GM12878 (cell line): ENCODE results near the gene OR4B1. TPM values are rescaled to one million over a fixed set of nuclear protein-coding genes. Genes with fewer than 3 reads are reported as not detected.

Experiments used
- ATAC-seq: fragments of 200-7000 bp; cut with Tn5 transposase; 3 replicates; pipeline ENCODE4 v1.9.1; 2020; ENCODE audit warnings: mild to moderate bottlenecking, moderate library complexity
- BruUV-seq: library from RNA; stranded (reverse); fragments of 400-500 nt; replicated peaks from 2 replicates; lab custom pipeline; 2021; lab: Mats Ljungman, UMichigan
- CTCF ChIA-PET: fragments of 300-600 bp; sonication (Branson Sonifier 250); formaldehyde crosslinking; extraction: SDS; loops from one replicate; lab custom pipeline; 2021; ENCODE audit warnings: inconsistent platforms; lab: Yijun Ruan, JAX
- POLR2A ChIA-PET: fragments of 350-600 bp; formaldehyde crosslinking; extraction: SDS; loops from one replicate; lab custom pipeline; 2021; ENCODE audit warnings: inconsistent platforms; lab: Charles Lee
- RAD21 ChIA-PET: fragments of 300-600 bp; sonication (Branson Sonifier 250); formaldehyde crosslinking; loops from one replicate; lab custom pipeline; 2023; ENCODE audit warnings: antibody characterized with exemption; ENCODE audit not compliant: unreplicated experiment; lab: Charles Lee
- SMC1A ChIA-PET: fragments of 300-600 bp; sonication (Branson Sonifier 250); formaldehyde crosslinking; loops from one replicate; lab custom pipeline; 2023; ENCODE audit not compliant: unreplicated experiment, uncharacterized antibody; lab: Charles Lee
- DNase-seq: peaks from one replicate; pipeline ENCODE4 v3.0.0-alpha.2; 2011; ENCODE audit warnings: low read depth, low spot score
- FAIRE-seq: peaks from 3 replicates; lab custom pipeline; 2011; peaks lifted over from hg19 to GRCh38; lab: Jason Lieb, UNC
- H2AFZ ChIP-seq: 2 replicates; pipeline ENCODE4 v1.6.0; 2011; ENCODE audit warnings: low read depth, low read length, control low read depth; ENCODE audit not compliant: control insufficient read depth
- H3K27ac ChIP-seq: 2 replicates; pipeline ENCODE4 v1.5.1; 2011; ENCODE audit warnings: control low read depth; ENCODE audit not compliant: control insufficient read depth, insufficient read depth
- H3K27me3 ChIP-seq, 2 experiments: replicated peaks in 1 of 2; 2 replicates each; pipeline versions ENCODE4 v1.6.0 to v1.6.1; 2011; ENCODE audit warnings: low read length in 1 of 2; ENCODE audit not compliant: control insufficient read depth in 2 of 2, insufficient read depth in 2 of 2
- H3K36me3 ChIP-seq, 2 experiments: 2 replicates each; pipeline ENCODE4 v1.5.1; 2011; ENCODE audit warnings: low read length in 1 of 2; ENCODE audit not compliant: control insufficient read depth in 2 of 2, insufficient read depth in 2 of 2
- H3K4me1 ChIP-seq: 2 replicates; pipeline ENCODE4 v1.6.1; 2011; ENCODE audit warnings: mild to moderate bottlenecking, low read length, moderate library complexity, mixed read lengths; ENCODE audit not compliant: control insufficient read depth, insufficient read depth
- H3K4me2 ChIP-seq: 2 replicates; pipeline ENCODE4 v1.6.0; 2011; ENCODE audit warnings: control low read depth; ENCODE audit not compliant: control insufficient read depth, insufficient read depth
- H3K4me3 ChIP-seq: fragments of 200-600 bp; sonication (generic); 2 replicates; pipeline ENCODE4 v1.5.1; 2016
- H3K79me2 ChIP-seq: 2 replicates; pipeline ENCODE4 v1.6.0; 2011; ENCODE audit warnings: low read length; ENCODE audit not compliant: control insufficient read depth, insufficient read depth
- H3K9ac ChIP-seq: 2 replicates; pipeline ENCODE4 v1.8.0; 2011; ENCODE audit warnings: low read length, control low read depth, mixed read lengths; ENCODE audit not compliant: control insufficient read depth, insufficient read depth
- H3K9me3 ChIP-seq: replicated peaks from 3 replicates; pipeline ENCODE4 v1.5.1; 2011; ENCODE audit warnings: mild to moderate bottlenecking, low read length; ENCODE audit not compliant: control insufficient read depth, insufficient read depth
- H4K20me1 ChIP-seq: 2 replicates; pipeline ENCODE4 v1.6.0; 2011; ENCODE audit not compliant: control insufficient read depth, insufficient read depth
- BCL11A ChIP-seq: IDR thresholded peaks from 2 replicates; pipeline ENCODE4 v1.6.1; 2011; ENCODE audit warnings: low read depth, low read length
- BCLAF1 ChIP-seq: fragments of 450-650 bp; IDR thresholded peaks from 2 replicates; pipeline ENCODE4 v1.6.1; 2017; ENCODE audit warnings: antibody characterized with exemption, mild to moderate bottlenecking, moderate library complexity
- BHLHE40 ChIP-seq, 2 experiments: fragments of 450-650 bp in 1 of 2; IDR thresholded peaks; 2 replicates each; pipeline ENCODE4 v1.6.1; 2011 to 2017; ENCODE audit warnings: low read depth in 2 of 2, borderline replicate concordance in 1 of 2, improper control_type of control experiment in 1 of 2, low read length in 1 of 2, mild to moderate bottlenecking in 1 of 2
- CBX3 ChIP-seq: fragments of 200-600 bp; sonication (generic); IDR thresholded peaks from 2 replicates; pipeline ENCODE4 v1.6.1; 2016; ENCODE audit warnings: low read depth, borderline replicate concordance
- CHD4 ChIP-seq: fragments of 200-600 bp; sonication (generic); IDR thresholded peaks from 2 replicates; pipeline ENCODE4 v1.6.1; 2016; ENCODE audit warnings: mild to moderate bottlenecking
- IKZF2 ChIP-seq, 2 experiments: fragments of 450-650 bp; IDR thresholded peaks; 2 replicates each; pipeline ENCODE4 v1.6.1; 2017; ENCODE audit warnings: mild to moderate bottlenecking in 2 of 2, moderate library complexity in 2 of 2
- NFXL1 ChIP-seq: fragments of 450-650 bp; IDR thresholded peaks from 2 replicates; pipeline ENCODE4 v1.6.1; 2017; ENCODE audit warnings: antibody characterized with exemption, mild to moderate bottlenecking, borderline replicate concordance
- PML ChIP-seq: IDR thresholded peaks from 2 replicates; pipeline ENCODE4 v1.6.1; 2012; ENCODE audit warnings: low read length, inconsistent platforms
- RBBP5 ChIP-seq: fragments of 200-600 bp; sonication (generic); conservative IDR thresholded peaks from 2 replicates; pipeline ENCODE4 v1.6.1; 2016
- REST ChIP-seq: IDR thresholded peaks from 2 replicates; pipeline ENCODE4 v1.6.1; 2012; ENCODE audit warnings: mild to moderate bottlenecking, low read depth, low read length
- SUPT20H ChIP-seq: IDR thresholded peaks from 2 replicates; pipeline ENCODE4 v1.6.1; 2011; ENCODE audit warnings: low read depth, mild to moderate bottlenecking, low read length, moderate library complexity, borderline replicate concordance; ENCODE audit not compliant: control insufficient read depth
- WGBS: methylation state at CpG from one replicate; pipeline ENCODE4 v1.1.6; 2016; ENCODE audit warnings: low lambda C conversion rate; ENCODE audit not compliant: insufficient replicate concordance, insufficient coverage; ENCODE audit errors: missing lambda C conversion rate; 5-methylcytosine and 5-hydroxymethylcytosine counted together
- in situ Hi-C: fragments of 300-500 bp; cut with MboI; formaldehyde crosslinking; loops from 9 replicates; pipeline ENCODE4 v1.14.3; 2018; ENCODE audit warnings: mixed read lengths
- intact Hi-C: fragments of 100-400 bp; cut with micrococcal nuclease; formaldehyde crosslinking; loops from one replicate; pipeline ENCODE4 v1.14.2; 2022; ENCODE audit not compliant: unreplicated experiment
- polyA plus RNA-seq, 11 experiments: library from polyadenylated mRNA; depleted of rRNA in 4 of 11; unstranded in 6 of 11; stranded (reverse) in 5 of 11; fragments of >200 nt; fragmentation: Nextera tagmentation in 4 of 11; fragmentation: Illumina TruSeq in 1 of 11; extraction: Ambion mirVana in 4 of 11; extraction: Trizol in 1 of 11; gene quantifications; 1 replicate in 1 of 11; 2 replicates in 10 of 11; pipeline versions ENCODE4 v1.2.1 to v1.2.3, GENCODE V29; 2011 to 2016; ENCODE audit warnings: inconsistent platforms in 2 of 11, missing spikeins in 2 of 11, low read depth in 1 of 11
- total RNA-seq, 4 experiments: library from RNA; depleted of rRNA in 3 of 4; stranded (reverse); fragments of >200 nt in 3 of 4; fragmentation: Illumina TruSeq in 1 of 4; extraction: Trizol in 1 of 4; gene quantifications; 2 replicates each; pipeline versions ENCODE4 v1.2.1 to v1.2.3, GENCODE V29; 2013 to 2021
- TF ChIP-seq, protein P1 (sequence below): fragments of 450-650 bp; IDR thresholded peaks from 2 replicates; pipeline ENCODE4 v1.6.1; 2014; ENCODE audit warnings: mild to moderate bottlenecking

Gene OR4B1
- total and polyA plus RNA-seq, 10 of the 15 experiments (the other 5 are each of a cell fraction or from before 2014, with no cell fraction given), result not detected

DNA sequence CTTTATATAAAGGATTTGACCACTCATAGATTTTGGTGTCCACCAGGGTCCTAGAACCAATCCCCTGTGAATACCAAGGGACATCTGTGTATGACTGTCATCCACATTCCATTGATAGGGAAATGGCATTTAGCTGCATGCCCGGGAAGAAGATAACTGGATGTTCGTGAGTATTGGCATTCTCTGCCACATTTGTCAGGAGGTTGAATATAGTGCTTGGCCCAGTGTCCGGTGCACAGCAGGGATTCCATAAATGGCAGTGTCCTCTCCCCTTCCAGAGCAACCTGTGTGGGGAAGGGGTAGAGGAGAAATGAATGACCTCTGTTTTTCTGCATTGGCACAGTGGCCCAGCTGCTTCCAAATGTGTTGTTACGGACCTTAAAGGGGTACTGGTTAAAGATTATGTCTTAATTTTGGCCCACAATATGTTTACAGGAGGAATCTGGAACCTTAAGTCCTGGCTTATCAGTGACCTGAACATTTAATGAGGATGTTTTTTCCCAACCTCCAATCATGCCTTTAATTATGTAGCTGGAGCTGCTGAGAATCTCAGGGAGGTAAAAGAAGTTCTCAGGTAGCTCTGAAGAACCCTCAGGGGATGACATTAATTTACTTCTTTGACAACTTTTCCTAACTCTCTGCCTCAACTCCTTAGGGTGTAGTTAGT lies 33.6 kb upstream of the OR4B1 start:
- no peaks in the 10 kb centered on the region for H3K36me3 ChIP-seq
- H3K27ac ChIP-seq, result no peak overlapping the region
- no peaks in the 10 kb centered on the region for H3K79me2 ChIP-seq
- ChIA-PET CTCF (no interaction called here), POLR2A (no interaction called here), RAD21 (no interaction called here), SMC1A (interaction anchor here (0.6 kb wide), 1 partner anchor 15 kb away, joined by 3 read pairs; no protein-coding TSS in a partner anchor)
- in situ Hi-C loops, result no loop called here
- no TSS peak for BruUV-seq
- H2AFZ ChIP-seq, result no peak overlapping the region
- ATAC-seq (no peak), FAIRE-seq (no peak), DNase-seq (no peak)
- H3K4me3 ChIP-seq, result no peak overlapping the region
- H3K9ac ChIP-seq, result no peak overlapping the region
- 13% methylated on average over 4 of the region's 4 CpGs for WGBS
- TF ChIP-seq BCL11A (no peak), SUPT20H (no peak), IKZF2 (IDR thresholded peaks at IDR 0.05) (no peak), REST (no peak), BCLAF1 (no peak), CHD4 (no peak), PML (no peak), BHLHE40 (IDR thresholded peaks at IDR 0.05; ENCODE audit: borderline replicate concordance in 1 of 2, low read depth in 2 of 2, low read length in 1 of 2) (no peak), NFXL1 (no peak), RBBP5 (no peak), CBX3 (no peak)
- TF ChIP-seq, protein P1, sequence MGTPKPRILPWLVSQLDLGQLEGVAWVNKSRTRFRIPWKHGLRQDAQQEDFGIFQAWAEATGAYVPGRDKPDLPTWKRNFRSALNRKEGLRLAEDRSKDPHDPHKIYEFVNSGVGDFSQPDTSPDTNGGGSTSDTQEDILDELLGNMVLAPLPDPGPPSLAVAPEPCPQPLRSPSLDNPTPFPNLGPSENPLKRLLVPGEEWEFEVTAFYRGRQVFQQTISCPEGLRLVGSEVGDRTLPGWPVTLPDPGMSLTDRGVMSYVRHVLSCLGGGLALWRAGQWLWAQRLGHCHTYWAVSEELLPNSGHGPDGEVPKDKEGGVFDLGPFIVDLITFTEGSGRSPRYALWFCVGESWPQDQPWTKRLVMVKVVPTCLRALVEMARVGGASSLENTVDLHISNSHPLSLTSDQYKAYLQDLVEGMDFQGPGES, result no peak
- intact Hi-C loops, result no loop called here
- H3K4me2 ChIP-seq, result no peak overlapping the region
- H3K4me1 ChIP-seq, result no peaks in the 10 kb centered on the region
- no peaks in the 10 kb centered on the region for H4K20me1 ChIP-seq
- H3K27me3 ChIP-seq, result no peaks in the 10 kb centered on the region
- H3K9me3 ChIP-seq, result no peaks in the 10 kb centered on the region
